Measurements from ENCODE around the gene SENP8.

SENP8 gene

DNA sequence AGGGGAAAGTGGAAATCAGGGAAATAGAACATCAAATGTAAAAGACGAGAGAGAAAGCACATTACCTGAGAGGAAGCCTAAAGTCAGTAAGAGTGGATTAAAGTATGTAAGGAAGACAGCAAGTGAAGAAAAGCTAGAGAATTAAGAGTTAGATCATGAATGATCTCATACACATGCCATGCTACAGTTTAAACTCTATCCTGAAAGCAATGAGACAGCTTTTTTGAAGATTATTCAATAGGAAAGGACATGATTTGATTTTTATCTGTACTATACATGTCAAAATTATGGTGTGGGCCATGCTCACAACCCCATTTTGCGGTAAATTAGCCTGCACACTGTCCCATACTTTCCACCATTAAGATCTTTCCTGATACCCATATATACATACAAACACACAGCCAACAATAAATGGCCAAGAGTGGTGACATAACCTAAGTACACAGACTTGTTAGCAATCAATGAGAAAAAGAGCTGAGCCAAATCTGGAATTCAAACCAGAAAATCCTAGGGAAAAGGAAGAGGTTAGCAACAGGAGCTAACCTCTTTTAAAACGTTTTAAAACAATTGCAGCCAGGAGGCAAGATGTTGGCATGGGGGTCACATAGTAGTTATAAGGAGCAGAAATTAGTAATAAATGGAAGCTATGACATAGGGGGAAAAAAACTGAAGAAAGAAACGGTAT lies 4.7 kb upstream of the SENP8 start:
- DNase-seq: no peak

DNA sequence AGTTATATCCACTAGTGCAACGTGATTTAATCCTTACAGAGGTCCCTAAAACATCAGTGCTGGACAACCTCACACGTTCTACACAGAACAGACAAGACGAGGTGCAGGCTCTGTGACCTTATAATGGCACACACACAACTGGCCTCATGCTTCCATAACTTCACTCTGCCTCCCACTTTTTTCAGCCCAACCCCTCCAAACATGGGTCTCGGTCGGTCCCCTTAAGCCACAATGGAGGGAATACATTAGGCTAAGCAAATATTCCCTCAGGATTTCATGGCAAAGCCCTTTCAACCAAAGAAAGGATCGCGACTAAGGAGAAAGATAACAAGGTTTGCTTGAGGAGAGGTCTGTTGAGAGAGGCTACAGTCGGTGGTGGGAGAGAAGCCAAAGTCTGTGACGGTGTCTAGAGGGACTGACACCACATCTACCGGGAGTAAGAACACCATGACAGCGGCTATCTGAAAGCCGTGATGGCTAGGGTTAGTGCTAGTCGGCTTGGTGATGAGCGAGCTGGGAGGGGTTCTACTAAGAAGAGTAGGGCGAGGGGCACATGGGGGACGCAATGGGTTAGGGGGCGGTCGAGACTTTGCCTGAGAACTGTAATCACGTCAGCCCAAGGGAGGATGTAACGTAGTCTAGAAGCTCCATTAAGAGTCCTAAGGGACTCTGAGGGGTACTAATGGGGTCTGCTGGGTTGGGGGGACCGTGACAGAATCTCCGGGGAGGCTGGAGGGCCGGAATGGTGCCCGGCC lies 1.3 kb upstream of the SENP8 start:
- no peak for DNase-seq

DNA sequence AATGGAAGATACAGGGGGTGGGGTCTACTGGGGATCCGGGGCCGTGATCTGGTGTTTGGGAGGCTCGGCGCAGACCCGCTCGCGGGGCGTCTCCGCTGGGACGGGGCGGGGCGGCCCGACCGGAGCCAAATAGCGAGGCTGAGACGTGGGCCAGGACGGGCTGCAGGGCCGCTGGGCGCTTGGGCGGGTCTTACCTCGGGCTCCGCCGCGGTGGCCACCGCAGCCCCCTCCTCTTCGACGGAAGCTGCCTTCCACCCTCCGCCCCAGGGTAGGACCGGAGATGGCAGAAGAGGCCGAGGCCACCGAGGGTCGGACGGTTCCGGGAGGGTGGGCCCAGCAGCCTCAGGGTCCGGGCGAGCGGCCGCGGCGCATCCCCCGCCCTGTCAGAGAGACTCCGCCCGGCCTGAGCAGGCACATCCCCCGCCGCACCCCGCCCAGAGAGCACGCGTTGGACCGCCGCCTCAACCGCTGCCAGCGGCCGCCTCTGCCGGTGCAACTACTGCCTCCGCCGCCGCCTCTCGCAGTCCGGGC lies 652 bp upstream of the SENP8 start:
- peak; percentile 74 for DNase-seq

DNA sequence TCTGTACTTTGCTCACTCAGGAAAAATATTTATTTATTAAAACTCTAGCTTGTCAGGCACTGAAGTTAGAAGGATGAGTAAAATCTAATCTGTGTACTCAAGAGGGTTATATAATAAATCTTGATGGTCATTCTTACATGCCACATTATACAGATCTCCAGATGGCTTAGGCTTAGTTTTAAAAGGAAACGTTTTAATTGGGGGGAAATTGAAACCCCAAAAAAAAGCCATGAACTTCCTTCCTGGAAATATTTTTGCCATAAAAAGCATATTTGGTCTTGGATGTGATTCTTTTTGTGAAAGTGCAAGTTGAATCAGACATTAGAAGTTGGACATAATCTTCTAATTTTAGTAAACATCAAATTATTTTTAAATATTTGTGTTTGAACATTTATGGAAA lies 6.0 kb downstream of the SENP8 start:
- no peak for DNase-seq

DNA sequence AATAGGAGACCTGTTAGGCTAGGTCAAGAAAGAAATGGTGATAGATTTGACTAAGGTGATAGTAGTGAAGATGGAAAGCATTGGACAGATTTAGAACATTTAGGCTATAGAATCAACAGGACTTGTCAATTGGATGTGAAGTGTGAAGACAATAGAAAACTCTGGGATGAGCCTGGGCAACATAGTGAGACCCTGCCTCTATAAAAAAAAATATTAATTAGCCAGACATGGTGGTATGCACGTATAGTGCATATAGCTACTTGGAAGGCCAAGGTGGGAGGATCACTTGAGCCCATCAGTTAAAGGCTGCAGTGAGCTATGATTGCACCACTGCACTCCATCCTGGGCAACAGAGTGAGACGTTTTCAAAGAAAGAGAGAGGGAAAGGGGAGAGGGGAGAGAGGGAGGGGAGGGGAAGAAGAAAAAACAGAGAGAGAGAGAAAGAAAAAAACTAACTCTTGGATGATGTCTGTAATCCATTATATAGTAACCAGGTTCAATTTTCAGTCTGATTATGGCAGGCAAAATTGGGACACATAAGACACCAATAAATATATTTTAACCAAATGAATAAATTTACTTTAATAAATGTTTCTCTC lies 9.6 kb downstream of the SENP8 start:
- no peak for DNase-seq

DNA sequence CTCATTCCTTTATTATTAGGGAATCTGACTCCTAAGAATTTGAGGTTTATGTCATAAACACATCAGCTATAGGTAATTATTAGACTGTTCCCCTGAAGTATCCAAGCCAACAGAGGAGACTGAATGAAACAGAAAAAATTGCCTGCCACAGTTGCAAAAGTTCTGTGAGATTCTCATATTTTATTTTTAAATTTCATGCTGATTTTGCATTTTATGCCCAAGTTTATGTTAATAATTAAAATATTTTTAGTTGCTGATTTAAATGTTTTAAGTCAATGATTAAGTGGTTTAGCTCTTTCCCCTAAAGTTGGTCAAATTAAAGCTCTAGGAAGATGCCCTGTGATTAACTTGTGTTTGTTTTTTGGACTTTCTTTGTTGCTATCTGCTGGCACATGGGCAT lies 10.2 kb downstream of the SENP8 start:
- no peak for DNase-seq

DNA sequence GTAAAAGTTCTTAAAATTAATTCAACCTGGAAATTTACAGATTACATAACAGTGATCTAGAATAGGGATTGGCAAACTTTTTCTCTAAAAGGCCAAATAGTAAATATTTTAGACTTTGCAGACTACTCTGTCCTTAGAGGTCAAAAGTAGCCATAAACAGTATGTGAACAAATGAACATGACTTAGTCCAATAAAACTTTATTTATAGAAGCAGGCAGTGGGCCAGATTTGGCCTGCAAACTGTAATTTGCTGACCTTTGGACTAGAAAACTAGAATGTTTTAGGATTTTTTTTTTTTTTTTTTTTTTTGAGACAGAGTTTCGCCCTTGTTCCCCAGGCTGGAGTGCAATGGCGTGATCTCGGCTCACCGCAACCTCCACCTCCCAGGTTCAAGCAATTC lies 12.1 kb downstream of the SENP8 start:
- DNase-seq: no peak

DNA sequence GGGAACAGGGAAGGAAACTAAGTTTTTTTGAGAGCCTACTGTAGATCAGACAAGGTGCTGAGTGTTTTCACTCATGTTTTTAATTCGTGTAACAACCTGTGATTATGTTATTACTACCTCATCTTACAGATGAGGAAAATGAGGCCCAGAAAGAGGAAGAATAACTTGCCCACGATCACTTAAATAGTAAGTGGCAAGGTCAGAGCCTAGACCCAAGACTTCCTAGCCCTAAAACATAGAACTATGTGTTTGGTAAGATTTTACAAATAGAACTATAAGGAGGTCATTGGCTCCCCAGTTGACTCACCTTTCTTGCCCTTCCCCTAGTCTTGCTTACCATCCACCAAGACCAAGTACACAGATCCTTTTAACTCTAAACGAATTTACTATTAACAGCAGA lies 13.7 kb downstream of the SENP8 start:
- DNase-seq: no peak

DNA sequence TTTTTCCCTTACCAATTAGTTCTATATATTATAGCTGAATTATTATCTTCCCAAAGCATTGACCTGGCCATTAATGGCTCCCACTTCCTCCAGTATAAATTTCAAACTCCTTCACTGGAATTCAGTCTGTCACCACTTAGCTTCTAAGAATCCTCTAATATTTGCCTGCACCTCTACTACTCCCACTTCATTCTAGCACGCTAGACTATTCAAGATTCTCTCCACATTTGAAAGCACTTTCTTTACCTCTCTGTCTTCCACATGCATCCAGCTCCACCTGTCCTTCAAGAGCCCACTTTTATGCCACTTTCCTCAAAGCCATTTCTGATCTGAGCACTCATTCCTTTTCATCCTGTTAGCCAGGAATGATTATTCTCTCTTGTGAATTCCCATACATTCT lies 15.0 kb downstream of the SENP8 start:
- DNase-seq: no peak

DNA sequence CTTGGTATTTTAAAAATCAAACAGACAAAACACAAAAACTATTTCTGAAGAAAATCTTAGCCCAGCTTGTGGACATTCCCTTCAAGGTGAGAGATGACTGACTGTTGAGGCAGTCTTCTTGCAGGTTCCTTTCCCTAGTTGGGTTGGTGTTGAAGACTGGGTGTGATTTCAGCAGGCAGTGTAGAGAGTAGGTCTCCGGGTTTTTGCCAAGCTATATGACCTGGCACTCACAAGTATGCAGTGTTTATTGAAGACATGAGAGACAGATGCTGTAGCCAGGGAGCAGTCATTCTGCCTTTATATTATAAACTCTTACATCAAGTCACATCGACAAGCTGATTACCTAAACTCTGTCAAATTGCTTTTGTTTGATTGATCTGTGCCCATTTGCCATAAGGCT lies 17.5 kb downstream of the SENP8 start:
- DNase-seq: no peak

DNA sequence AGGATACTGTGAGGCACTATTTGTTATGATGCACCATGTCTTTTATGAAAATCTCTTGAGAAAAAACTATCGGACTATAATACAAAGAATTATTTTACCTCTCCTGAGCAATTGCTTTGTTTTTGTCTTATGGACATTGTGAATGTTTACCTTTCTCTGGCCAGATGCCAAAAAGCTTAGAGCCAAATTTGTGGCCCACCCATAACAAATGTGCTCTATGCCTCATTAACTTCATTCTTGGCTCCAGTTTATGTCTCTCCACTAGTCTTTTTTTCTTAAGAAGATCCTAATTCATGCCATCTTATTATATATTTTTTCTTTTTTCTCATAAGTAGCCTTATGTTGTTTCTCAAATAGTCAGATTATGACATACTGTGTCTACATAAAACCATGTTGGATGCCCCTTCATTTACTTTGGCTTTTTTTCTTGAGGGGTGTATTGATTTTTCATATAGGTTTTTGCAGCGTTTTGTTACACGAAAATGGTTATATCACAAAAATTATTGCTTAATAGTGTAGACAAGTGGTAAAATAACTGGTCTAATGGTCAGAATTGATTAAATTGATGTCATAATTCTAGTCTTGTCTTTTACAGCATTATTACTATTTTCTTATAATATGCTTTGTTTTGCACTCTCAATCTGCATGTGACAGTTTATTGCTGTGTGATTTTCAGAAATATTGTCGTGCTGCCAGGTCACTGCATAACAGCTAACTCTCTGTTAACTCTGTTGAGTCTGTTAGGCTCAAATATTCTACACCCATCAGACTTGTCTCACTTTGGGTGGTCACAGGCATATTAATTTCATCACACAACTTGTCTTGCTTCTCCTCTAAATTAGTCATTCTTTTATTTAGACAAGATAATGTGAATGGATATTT lies 18.2 kb downstream of the SENP8 start:
- DNase-seq: no peak

DNA sequence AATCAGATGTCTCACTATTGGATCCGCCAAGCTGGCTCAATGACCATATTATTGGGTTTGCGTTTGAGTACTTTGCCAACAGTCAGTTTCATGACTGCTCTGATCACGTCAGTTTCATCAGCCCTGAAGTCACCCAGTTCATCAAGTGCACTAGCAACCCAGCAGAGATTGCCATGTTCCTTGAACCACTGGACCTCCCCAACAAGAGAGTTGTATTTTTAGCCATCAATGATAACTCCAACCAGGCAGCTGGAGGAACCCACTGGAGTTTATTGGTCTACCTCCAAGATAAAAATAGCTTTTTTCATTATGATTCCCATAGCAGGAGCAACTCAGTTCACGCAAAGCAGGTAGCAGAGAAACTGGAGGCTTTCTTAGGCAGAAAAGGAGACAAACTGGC lies 21.5 kb downstream of the SENP8 start:
- DNase-seq: no peak

DNA sequence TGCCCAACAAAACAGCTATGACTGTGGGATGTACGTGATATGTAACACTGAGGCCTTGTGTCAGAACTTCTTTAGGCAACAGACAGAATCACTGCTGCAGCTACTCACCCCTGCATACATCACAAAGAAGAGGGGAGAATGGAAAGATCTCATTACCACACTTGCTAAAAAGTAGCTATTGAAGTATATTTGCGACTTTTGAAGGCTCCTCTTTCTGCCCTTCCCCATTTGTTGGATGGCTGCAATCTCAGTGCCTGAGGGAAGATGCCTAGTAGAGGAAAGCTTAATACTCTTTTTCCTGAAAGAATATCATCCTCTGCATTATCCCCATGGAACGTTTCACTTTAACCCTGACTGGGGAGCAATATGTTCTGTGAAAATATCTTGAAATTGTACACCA lies 21.9 kb downstream of the SENP8 start:
- no peak for DNase-seq

DNA sequence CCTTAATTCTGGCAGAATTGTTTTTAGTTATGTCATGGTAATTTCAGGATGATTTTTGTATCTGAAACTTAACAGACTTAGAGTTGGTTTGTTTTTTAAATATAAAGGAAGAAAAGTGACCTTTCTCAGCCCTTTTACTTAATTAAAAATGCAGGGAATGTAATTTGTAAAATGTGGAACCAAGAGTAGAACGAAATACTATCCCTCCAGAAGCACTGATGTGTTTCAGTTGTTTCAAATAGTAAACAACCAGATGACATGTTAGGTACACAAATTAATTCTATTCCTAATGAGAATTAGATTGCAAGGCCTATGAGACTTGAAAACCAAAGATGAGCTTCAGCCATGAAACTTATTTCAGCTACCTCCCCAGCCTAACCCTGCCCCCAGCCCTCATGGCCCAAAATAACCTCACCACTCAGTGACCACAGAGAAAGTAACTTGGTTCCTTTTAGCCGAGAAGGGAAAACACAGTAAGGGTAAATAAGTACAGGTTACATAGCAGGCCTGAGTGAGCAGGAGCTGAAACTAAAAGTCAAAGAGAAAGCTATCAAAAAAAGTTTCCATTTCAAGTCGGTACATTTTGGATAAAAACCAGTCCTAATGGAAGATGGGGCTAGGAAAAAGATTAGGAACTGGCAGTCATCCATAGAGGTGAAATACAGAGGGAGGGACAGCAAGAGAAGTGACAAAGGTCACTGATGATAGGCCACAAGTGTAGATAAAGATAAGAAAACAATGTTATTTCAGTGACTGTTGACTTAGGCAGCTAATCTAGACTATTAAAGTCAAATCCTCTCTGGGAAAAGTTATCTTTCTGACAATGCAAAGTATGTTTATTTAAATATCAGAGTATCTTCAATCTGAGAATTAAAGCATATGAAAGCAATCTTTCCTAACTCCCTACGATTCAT lies 23.2 kb downstream of the SENP8 start:
- DNase-seq: no peak

DNA sequence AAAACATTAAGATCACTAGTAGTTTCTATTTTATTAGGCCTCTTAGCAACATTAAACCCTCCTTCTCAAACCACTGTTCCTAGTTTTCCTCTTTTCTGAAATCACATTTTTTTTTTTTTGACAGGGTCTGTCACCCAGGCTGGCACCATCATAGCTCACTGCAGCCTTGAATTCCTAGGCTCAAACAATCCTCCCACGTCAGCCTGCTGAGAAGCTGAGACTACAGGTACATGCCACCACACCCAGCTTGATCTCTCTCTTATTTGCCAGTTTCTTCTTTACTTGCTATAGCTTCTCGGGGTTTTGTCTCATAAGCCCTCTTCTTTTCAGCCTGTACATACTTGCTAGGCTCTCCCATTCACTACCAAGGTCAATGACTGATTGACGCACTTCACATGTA lies 28.0 kb downstream of the SENP8 start:
- DNase-seq: no peak

DNA sequence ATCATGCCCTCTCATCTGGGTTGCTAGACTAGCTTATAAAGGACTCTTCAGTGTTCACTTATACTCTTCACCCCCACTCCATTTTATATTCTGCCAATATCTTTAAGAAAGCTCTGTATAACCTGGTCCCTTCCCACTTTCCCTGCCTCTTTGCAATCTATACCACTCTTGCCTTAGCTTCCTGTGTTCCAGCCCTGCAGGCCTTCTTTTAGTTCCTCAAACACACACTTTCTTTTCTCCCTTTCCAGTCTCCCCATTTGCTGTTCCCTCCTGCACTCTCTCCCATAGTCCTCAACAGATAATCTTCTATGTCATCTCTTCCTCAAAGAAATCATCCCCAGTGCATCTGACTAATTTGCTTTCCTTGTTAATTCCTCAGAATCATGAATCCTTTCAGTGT lies 28.7 kb downstream of the SENP8 start:
- no peak for DNase-seq

DNA sequence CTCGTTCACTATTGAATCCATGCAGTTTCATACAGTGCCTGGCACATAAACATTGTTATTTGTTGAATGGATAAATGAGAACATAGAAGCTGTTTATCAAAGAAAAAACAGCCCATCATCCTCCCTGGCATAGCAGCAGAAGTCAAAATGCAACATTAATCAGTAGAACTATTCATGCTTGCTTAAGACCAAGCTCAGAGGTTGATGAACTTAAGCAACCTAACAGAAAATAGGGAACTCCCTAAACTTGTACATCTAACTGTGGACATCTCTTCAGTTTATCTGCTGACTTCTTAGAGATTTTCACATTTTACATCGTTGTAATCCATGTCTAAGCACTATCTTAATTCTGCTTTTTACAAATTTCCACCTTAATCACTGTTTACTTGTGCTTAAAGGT lies 29.2 kb downstream of the SENP8 start:
- DNase-seq: no peak

DNA sequence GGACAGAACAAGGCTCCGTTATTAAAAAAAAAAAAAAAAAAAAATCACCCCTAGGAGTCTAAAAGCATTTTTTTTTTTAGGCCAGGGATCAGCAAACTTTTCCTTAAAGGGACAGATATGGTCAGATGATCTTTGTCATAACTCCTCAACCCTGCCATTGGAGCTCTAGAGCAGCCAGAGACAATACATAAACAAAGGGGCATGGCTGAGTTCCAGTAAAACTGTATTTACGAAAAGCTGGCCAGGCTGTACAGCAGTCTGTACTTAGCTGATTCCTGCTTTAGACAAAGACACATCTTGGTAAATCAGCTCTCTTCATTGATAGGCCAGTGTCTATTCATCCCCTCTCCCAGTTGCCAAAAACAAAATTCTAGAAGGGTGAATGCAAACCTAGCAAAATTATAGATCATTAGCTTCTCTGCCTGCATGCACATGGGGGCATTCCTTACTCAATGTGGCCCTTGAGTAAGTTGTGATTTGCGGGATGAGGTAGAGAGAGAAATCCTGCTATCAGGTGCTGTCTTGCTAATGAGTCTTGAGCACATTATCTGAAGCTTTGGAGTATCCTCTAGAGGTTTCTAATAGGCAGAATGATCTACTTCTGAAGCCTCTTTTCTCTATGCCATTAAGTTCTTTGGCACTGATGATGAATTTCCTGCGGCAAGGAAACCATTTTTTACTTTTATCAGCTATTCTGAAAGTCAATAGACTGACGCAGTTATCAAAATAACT lies 35.2 kb downstream of the SENP8 start:
- no peak for DNase-seq

DNA sequence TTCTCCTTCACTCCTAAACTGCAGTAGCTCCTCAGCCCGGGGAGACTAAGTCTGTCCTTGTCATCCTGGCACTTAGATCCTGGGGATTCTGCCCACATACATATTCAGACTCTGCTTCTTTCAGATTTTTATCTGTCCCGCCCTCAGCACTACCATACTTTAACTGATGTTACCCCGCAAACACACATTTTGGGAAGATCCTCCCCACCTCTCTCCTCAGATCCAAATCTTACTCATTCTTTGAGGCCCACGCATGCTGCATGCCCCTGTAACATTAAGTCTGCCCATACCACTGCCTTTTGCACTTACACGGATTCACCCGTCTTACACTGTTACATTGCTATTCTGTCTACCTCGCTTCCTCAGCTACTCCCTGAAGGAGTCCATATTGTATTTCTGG lies 36.1 kb downstream of the SENP8 start:
- no peak for DNase-seq

DNA sequence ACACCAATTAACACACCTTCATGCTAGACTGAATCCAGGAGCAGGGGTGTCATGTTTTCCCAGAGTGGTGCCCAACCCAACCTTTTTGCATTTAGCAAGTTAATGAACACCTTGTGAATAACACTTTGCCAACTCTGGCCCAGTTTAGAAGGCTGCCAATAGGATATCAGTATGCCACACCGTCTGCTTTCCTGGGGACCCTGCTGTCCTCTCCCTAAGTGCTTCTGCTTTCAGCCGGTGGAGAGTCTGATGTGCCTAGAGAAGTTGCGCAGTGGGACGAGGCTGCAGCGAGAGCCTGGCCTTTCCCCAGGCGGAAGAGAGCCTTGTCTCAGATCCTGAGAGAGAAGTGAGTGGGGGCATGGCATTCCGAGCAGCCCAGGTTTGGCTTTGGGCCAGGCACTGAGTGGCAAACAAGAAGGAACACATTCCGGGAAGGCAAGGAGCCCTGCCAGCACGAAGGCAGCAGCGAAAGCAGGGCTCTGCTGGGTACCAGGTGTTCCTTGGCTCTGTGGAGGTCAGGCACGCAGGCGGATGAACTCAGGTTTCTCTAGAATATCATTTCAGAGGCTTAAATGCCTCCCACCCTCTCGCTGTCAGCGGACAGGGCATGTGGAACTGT lies 36.9 kb downstream of the SENP8 start:
- no peak for DNase-seq

Measured in activated naive CD4-positive, alpha-beta T cell treated with Interleukin-2 at 50 U/mL for 16 hours (primary cell).